Stomach (tissue), 4 donors: ENCODE data around the gene MOB3B.

ENCODE experiments used
- CTCF ChIP-seq, 7 experiments: fragments of 450-650 bp in 4 of 7; fragments of 200-600 bp in 3 of 7; sonication (generic) in 3 of 7; IDR thresholded peaks; one replicate each; pipeline ENCODE4 v1.5.1; 2016 to 2019; ENCODE audit warnings: antibody characterized with exemption in 7 of 7, control low read depth in 2 of 7, mild to moderate bottlenecking in 1 of 7
- EP300 ChIP-seq: sonication (generic); formaldehyde crosslinking; IDR thresholded peaks from one replicate; pipeline ENCODE4 v1.6.1; 2017; ENCODE audit warnings: antibody characterized with exemption

- TF ChIP-seq EP300 (no peak), CTCF (IDR thresholded peaks at IDR 0.05) (no peak)
Measured at GRCh38 chr9:27408001-27408400, 121.6 kb downstream of the MOB3B start.
